PFSK-1 (cell line): ENCODE measurements around the gene HOXA9.

Experiments
- POLR2AphosphoS5 ChIP-seq: IDR thresholded peaks from 2 replicates; pipeline ENCODE4 v1.6.1; 2012; ENCODE audit warnings: low read depth, mild to moderate bottlenecking, control low read depth, low read length, moderate library complexity
- REST ChIP-seq, 2 experiments: IDR thresholded peaks; 2 replicates each; pipeline versions ENCODE4 v1.6.1 to v1.8.0; 2011 to 2012; ENCODE audit warnings: low read depth in 2 of 2, low read length in 2 of 2, control low read depth in 1 of 2, inconsistent platforms in 1 of 2, mild to moderate bottlenecking in 1 of 2, moderate library complexity in 1 of 2; ENCODE audit not compliant: insufficient read depth in 1 of 2
- SIN3A ChIP-seq: IDR thresholded peaks from 2 replicates; pipeline ENCODE4 v1.6.1; 2012; ENCODE audit warnings: mild to moderate bottlenecking, low read length, moderate library complexity, borderline replicate concordance; ENCODE audit not compliant: insufficient read depth
- TAF1 ChIP-seq: IDR thresholded peaks from 2 replicates; pipeline ENCODE4 v1.6.1; 2012; ENCODE audit warnings: low read length, control low read depth, borderline replicate concordance; ENCODE audit not compliant: insufficient read depth

GRCh38 chr7:27185854-27186667 is 20.7 kb upstream of the HOXA9 start:
- TF ChIP-seq POLR2AphosphoS5, result no peak
- no peak for TF ChIP-seq REST (IDR thresholded peaks at IDR 0.05; ENCODE audit: insufficient read depth in 1 of 2, low read depth in 2 of 2, low read length in 2 of 2)
- no peak for TF ChIP-seq SIN3A
- no peak for TF ChIP-seq TAF1
